ENCODE data around the gene CHST10. TPM values are rescaled to one million over a fixed set of nuclear protein-coding genes. Genes with fewer than 3 reads are reported as not detected.
A peak's percentile ranks its signal among the peaks of the same experiment; 100 is the strongest.
"Not testable (repeated sequence)": the region's sequence is repeated elsewhere in the genome, so short reads cannot be mapped to it uniquely, and the experiment has no call there.

CHST10 gene
- polyA plus RNA-seq, 4 donors, result 0.27 to 3.3 (median 2.3) TPM; not detected in 1

GRCh38 chr2:100383306-100383705 lies 34.2 kb downstream of the CHST10 start:
- Histone ChIP-seq H3K4me1 (ENCODE audit: control insufficient read depth in 3 of 3, insufficient read depth in 2 of 3, low read depth in 1 of 3, low read length in 2 of 3) (no peaks in the 10 kb centered on the region), H3K36me3 (ENCODE audit: control insufficient read depth in 3 of 3, insufficient read depth in 2 of 3, low read depth in 1 of 3, low read length in 3 of 3) (no peaks in the 10 kb centered on the region), H3K27me3 (ENCODE audit: control insufficient read depth in 3 of 3, insufficient read depth in 3 of 3, low read length in 3 of 3) (no peaks in the 10 kb centered on the region), H3K4me3 (ENCODE audit: low read depth in 1 of 3, low read length in 3 of 3) (no peak overlapping the region), H3K27ac (ENCODE audit: low read depth in 1 of 3, low read length in 2 of 3) (no peak overlapping the region), H3K9me3 (ENCODE audit: control insufficient read depth in 2 of 2, insufficient read depth in 1 of 2, low read depth in 1 of 2, low read length in 1 of 2) (no peaks in the 10 kb centered on the region)
- FAIRE-seq, result no peak
- WGBS, 3 donors, result 34 to 61% (median 39%) methylated on average over 3 of the region's 3 CpGs
- DNase-seq, result peak; percentile 15 to 74

- H3K9me3 ChIP-seq (ENCODE audit: control insufficient read depth in 2 of 2, insufficient read depth in 1 of 2, low read depth in 1 of 2, low read length in 1 of 2), result no peaks in the 10 kb centered on the region
- no peak overlapping the region for H3K27ac ChIP-seq (ENCODE audit: low read depth in 1 of 3, low read length in 2 of 3)
- peak; percentile 70 to 79 for DNase-seq
- no peaks in the 10 kb centered on the region for H3K36me3 ChIP-seq (ENCODE audit: control insufficient read depth in 3 of 3, insufficient read depth in 2 of 3, low read depth in 1 of 3, low read length in 3 of 3)
- H3K27me3 ChIP-seq (ENCODE audit: control insufficient read depth in 3 of 3, insufficient read depth in 3 of 3, low read length in 3 of 3), result no peaks in the 10 kb centered on the region
- no peak overlapping the region for H3K4me3 ChIP-seq (ENCODE audit: low read depth in 1 of 3, low read length in 3 of 3)
- FAIRE-seq, result no peak
- 38 to 47% (median 40%) methylated on average over 4 of the region's 4 CpGs for WGBS, 3 donors
- no peaks in the 10 kb centered on the region for H3K4me1 ChIP-seq (ENCODE audit: control insufficient read depth in 3 of 3, insufficient read depth in 2 of 3, low read depth in 1 of 3, low read length in 2 of 3)
These were observed 36.2 kb downstream of the CHST10 start for GRCh38 chr2:100381240-100381639.

GRCh38 chr2:100380681-100381080 lies 36.8 kb downstream of the CHST10 start:
- H3K27me3 ChIP-seq (ENCODE audit: control insufficient read depth in 3 of 3, insufficient read depth in 3 of 3, low read length in 3 of 3), result no peaks in the 10 kb centered on the region
- WGBS, 3 donors, result 85 to 91% (median 91%) methylated on average over 3 of the region's 3 CpGs
- DNase-seq (no peak), FAIRE-seq (no peak)
- H3K4me3 ChIP-seq (ENCODE audit: low read depth in 1 of 3, low read length in 3 of 3), result no peak overlapping the region
- no peaks in the 10 kb centered on the region for H3K9me3 ChIP-seq (ENCODE audit: control insufficient read depth in 2 of 2, insufficient read depth in 1 of 2, low read depth in 1 of 2, low read length in 1 of 2)
- H3K36me3 ChIP-seq (ENCODE audit: control insufficient read depth in 3 of 3, insufficient read depth in 2 of 3, low read depth in 1 of 3, low read length in 3 of 3), result no peaks in the 10 kb centered on the region
- no peaks in the 10 kb centered on the region for H3K4me1 ChIP-seq (ENCODE audit: control insufficient read depth in 3 of 3, insufficient read depth in 2 of 3, low read depth in 1 of 3, low read length in 2 of 3)
- no peak overlapping the region for H3K27ac ChIP-seq (ENCODE audit: low read depth in 1 of 3, low read length in 2 of 3)

- Histone ChIP-seq H3K36me3 (ENCODE audit: control insufficient read depth in 3 of 3, insufficient read depth in 2 of 3, low read depth in 1 of 3, low read length in 3 of 3) (no peaks in the 10 kb centered on the region), H3K9me3 (ENCODE audit: control insufficient read depth in 2 of 2, insufficient read depth in 1 of 2, low read depth in 1 of 2, low read length in 1 of 2) (no peaks in the 10 kb centered on the region), H3K4me1 (ENCODE audit: control insufficient read depth in 3 of 3, insufficient read depth in 2 of 3, low read depth in 1 of 3, low read length in 2 of 3) (no peaks in the 10 kb centered on the region), H3K27ac (ENCODE audit: low read depth in 1 of 3, low read length in 2 of 3) (no peak overlapping the region), H3K4me3 (ENCODE audit: low read depth in 1 of 3, low read length in 3 of 3) (no peak overlapping the region), H3K27me3 (ENCODE audit: control insufficient read depth in 3 of 3, insufficient read depth in 3 of 3, low read length in 3 of 3) (no peaks in the 10 kb centered on the region)
- DNase-seq (no peak), FAIRE-seq (no peak)
- WGBS, 3 donors, result 80 to 91% (median 81%) methylated on average over 7 of the region's 7 CpGs
These were observed 40.6 kb downstream of the CHST10 start for GRCh38 chr2:100376836-100377235.

GRCh38 chr2:100367163-100367562 lies 50.3 kb downstream of the CHST10 start:
- Histone ChIP-seq H3K4me3 (ENCODE audit: low read depth in 1 of 3, low read length in 3 of 3) (no peak overlapping the region), H3K4me1 (ENCODE audit: control insufficient read depth in 3 of 3, insufficient read depth in 2 of 3, low read depth in 1 of 3, low read length in 2 of 3) (no peaks in the 10 kb centered on the region), H3K36me3 (ENCODE audit: control insufficient read depth in 3 of 3, insufficient read depth in 2 of 3, low read depth in 1 of 3, low read length in 3 of 3) (no peaks in the 10 kb centered on the region), H3K9me3 (ENCODE audit: control insufficient read depth in 2 of 2, insufficient read depth in 1 of 2, low read depth in 1 of 2, low read length in 1 of 2) (peaks cover 0 to 13% of the 10 kb centered on the region in 2 donors), H3K27me3 (ENCODE audit: control insufficient read depth in 3 of 3, insufficient read depth in 3 of 3, low read length in 3 of 3) (peaks cover 0 to 3% (median 0%) of the 10 kb centered on the region in 3 donors), H3K27ac (ENCODE audit: low read depth in 1 of 3, low read length in 2 of 3) (no peak overlapping the region)
- FAIRE-seq (no peak), DNase-seq (no peak)
- 72 to 93% (median 81%) methylated on average over 1 of the region's 1 CpG for WGBS, 3 donors

GRCh38 chr2:100365434-100365833 lies 52.0 kb downstream of the CHST10 start:
- no peak for FAIRE-seq

GRCh38 chr2:100362269-100362668 lies 55.2 kb downstream of the CHST10 start:
- H3K27me3 ChIP-seq (ENCODE audit: control insufficient read depth in 3 of 3, insufficient read depth in 3 of 3, low read length in 3 of 3); H3K4me3 ChIP-seq (ENCODE audit: low read depth in 1 of 3, low read length in 3 of 3); FAIRE-seq; H3K4me1 ChIP-seq (ENCODE audit: control insufficient read depth in 3 of 3, insufficient read depth in 2 of 3, low read depth in 1 of 3, low read length in 2 of 3); DNase-seq; H3K27ac ChIP-seq (ENCODE audit: low read depth in 1 of 3, low read length in 2 of 3); H3K36me3 ChIP-seq (ENCODE audit: control insufficient read depth in 3 of 3, insufficient read depth in 2 of 3, low read depth in 1 of 3, low read length in 3 of 3): not testable (repeated sequence)
- H3K9me3 ChIP-seq (ENCODE audit: control insufficient read depth in 2 of 2, insufficient read depth in 1 of 2, low read depth in 1 of 2, low read length in 1 of 2), result peaks cover 0 to 18% of the 10 kb centered on the region in 2 donors
- 88 to 91% (median 90%) methylated on average over 7 of the region's 7 CpGs for WGBS, 3 donors

More at GRCh38 chr2:100365434-100365833, 52.0 kb downstream of the CHST10 start:
- peaks cover 0 to 23% of the 10 kb centered on the region in 2 donors for H3K9me3 ChIP-seq (ENCODE audit: control insufficient read depth in 2 of 2, insufficient read depth in 1 of 2, low read depth in 1 of 2, low read length in 1 of 2)
- H3K4me1 ChIP-seq (ENCODE audit: control insufficient read depth in 3 of 3, insufficient read depth in 2 of 3, low read depth in 1 of 3, low read length in 2 of 3), result no peaks in the 10 kb centered on the region
- H3K27me3 ChIP-seq (ENCODE audit: control insufficient read depth in 3 of 3, insufficient read depth in 3 of 3, low read length in 3 of 3), result peaks cover 0 to 3% (median 0%) of the 10 kb centered on the region in 3 donors
- H3K4me3 ChIP-seq (ENCODE audit: low read depth in 1 of 3, low read length in 3 of 3), result no peak overlapping the region
- no peaks in the 10 kb centered on the region for H3K36me3 ChIP-seq (ENCODE audit: control insufficient read depth in 3 of 3, insufficient read depth in 2 of 3, low read depth in 1 of 3, low read length in 3 of 3)
- no peak overlapping the region for H3K27ac ChIP-seq (ENCODE audit: low read depth in 1 of 3, low read length in 2 of 3)
- WGBS, 3 donors, result 12 to 34% (median 23%) methylated on average over 3 of the region's 3 CpGs
- DNase-seq, result peak in 1 of 2 donors; percentile 70

- no peak overlapping the region for H3K27ac ChIP-seq (ENCODE audit: low read depth in 1 of 3, low read length in 2 of 3)
- no peaks in the 10 kb centered on the region for H3K36me3 ChIP-seq (ENCODE audit: control insufficient read depth in 3 of 3, insufficient read depth in 2 of 3, low read depth in 1 of 3, low read length in 3 of 3)
- H3K4me3 ChIP-seq (ENCODE audit: low read depth in 1 of 3, low read length in 3 of 3), result no peak overlapping the region
- peaks cover 0 to 4% (median 0%) of the 10 kb centered on the region in 3 donors for H3K27me3 ChIP-seq (ENCODE audit: control insufficient read depth in 3 of 3, insufficient read depth in 3 of 3, low read length in 3 of 3)
- peaks cover 0 to 18% of the 10 kb centered on the region in 2 donors for H3K9me3 ChIP-seq (ENCODE audit: control insufficient read depth in 2 of 2, insufficient read depth in 1 of 2, low read depth in 1 of 2, low read length in 1 of 2)
- no peaks in the 10 kb centered on the region for H3K4me1 ChIP-seq (ENCODE audit: control insufficient read depth in 3 of 3, insufficient read depth in 2 of 3, low read depth in 1 of 3, low read length in 2 of 3)
- no peak for DNase-seq
- no peak for FAIRE-seq
These were observed 57.9 kb downstream of the CHST10 start for GRCh38 chr2:100359576-100359975.

- WGBS, 3 donors, result 92% methylated on average over 2 of the region's 2 CpGs
- FAIRE-seq, result no peak
These were observed 58.9 kb downstream of the CHST10 start for GRCh38 chr2:100358554-100358953.

More at GRCh38 chr2:100358554-100358953, 58.9 kb downstream of the CHST10 start:
- DNase-seq, result no peak
- no peak overlapping the region for H3K27ac ChIP-seq (ENCODE audit: low read depth in 1 of 3, low read length in 2 of 3)
- peaks cover 0 to 4% (median 0%) of the 10 kb centered on the region in 3 donors for H3K27me3 ChIP-seq (ENCODE audit: control insufficient read depth in 3 of 3, insufficient read depth in 3 of 3, low read length in 3 of 3)
- no peaks in the 10 kb centered on the region for H3K36me3 ChIP-seq (ENCODE audit: control insufficient read depth in 3 of 3, insufficient read depth in 2 of 3, low read depth in 1 of 3, low read length in 3 of 3)
- H3K4me3 ChIP-seq (ENCODE audit: low read depth in 1 of 3, low read length in 3 of 3), result no peak overlapping the region
- peaks cover 0 to 18% of the 10 kb centered on the region in 2 donors for H3K9me3 ChIP-seq (ENCODE audit: control insufficient read depth in 2 of 2, insufficient read depth in 1 of 2, low read depth in 1 of 2, low read length in 1 of 2)
- no peaks in the 10 kb centered on the region for H3K4me1 ChIP-seq (ENCODE audit: control insufficient read depth in 3 of 3, insufficient read depth in 2 of 3, low read depth in 1 of 3, low read length in 2 of 3)

Measured in small intestine (tissue), 7 donors.